GM18519 (cell line): ENCODE measurements around the gene PKDCC.
"Not testable (repeated sequence)": the region's sequence is repeated elsewhere in the genome, so short reads cannot be mapped to it uniquely, and the experiment has no call there.

Source experiments
- ATAC-seq: cut with Tn5 transposase; IDR thresholded peaks from one replicate; pipeline ENCODE4 v1.9.1; 2021; ENCODE audit warnings: mild to moderate bottlenecking, moderate library complexity; ENCODE audit not compliant: unreplicated experiment, low FRiP score

Gene PKDCC

GRCh38 chr2:42029639-42030199, 18.1 kb upstream of the PKDCC start:
- ATAC-seq = no peak

- no peak for ATAC-seq
These were observed 17.5 kb upstream of the PKDCC start for GRCh38 chr2:42030200-42030759.

GRCh38 chr2:42030829-42031228, 17.0 kb upstream of the PKDCC start:
- no peak for ATAC-seq

- ATAC-seq = no peak
These were observed 16.3 kb upstream of the PKDCC start for GRCh38 chr2:42031281-42032223.

GRCh38 chr2:42032224-42032620, 15.6 kb upstream of the PKDCC start:
- no peak for ATAC-seq

- no peak for ATAC-seq
These were observed 15.1 kb upstream of the PKDCC start for GRCh38 chr2:42032745-42033144.

- not testable (repeated sequence) for ATAC-seq
These were observed 13.7 kb upstream of the PKDCC start for GRCh38 chr2:42034096-42034495.

- no peak for ATAC-seq
These were observed 12.6 kb upstream of the PKDCC start for GRCh38 chr2:42035241-42035640.

GRCh38 chr2:42036413-42036812, 11.4 kb upstream of the PKDCC start:
- no peak for ATAC-seq

GRCh38 chr2:42036940-42037339, 10.9 kb upstream of the PKDCC start:
- ATAC-seq = no peak

- ATAC-seq = no peak
These were observed 7.1 kb upstream of the PKDCC start for GRCh38 chr2:42040643-42041278.

- no peak for ATAC-seq
These were observed 6.3 kb upstream of the PKDCC start for GRCh38 chr2:42041377-42042127.

GRCh38 chr2:42042631-42043355, 5.0 kb upstream of the PKDCC start:
- no peak for ATAC-seq

GRCh38 chr2:42043789-42044394, 3.9 kb upstream of the PKDCC start:
- no peak for ATAC-seq

- ATAC-seq = no peak
These were observed 2.9 kb upstream of the PKDCC start for GRCh38 chr2:42044939-42045338.

- ATAC-seq = no peak
These were observed 2.5 kb upstream of the PKDCC start for GRCh38 chr2:42045352-42045751.

GRCh38 chr2:42045848-42046748, 1.7 kb upstream of the PKDCC start:
- no peak for ATAC-seq

GRCh38 chr2:42046819-42047487, 868 bp upstream of the PKDCC start:
- ATAC-seq = peak; percentile 1
